SIG-M5 treated with dmso at 0.1 percent for 504 hours (cell line): ENCODE results near the gene HYAL4.
"Not testable (repeated sequence)": the region's sequence is repeated elsewhere in the genome, so short reads cannot be mapped to it uniquely, and the experiment has no call there.

Experiments used
- DNase-seq: peaks from one replicate; lab custom pipeline; 2025; ENCODE audit not compliant: unreplicated experiment; lab: John Stamatoyannopoulos, UW

Gene HYAL4

DNA sequence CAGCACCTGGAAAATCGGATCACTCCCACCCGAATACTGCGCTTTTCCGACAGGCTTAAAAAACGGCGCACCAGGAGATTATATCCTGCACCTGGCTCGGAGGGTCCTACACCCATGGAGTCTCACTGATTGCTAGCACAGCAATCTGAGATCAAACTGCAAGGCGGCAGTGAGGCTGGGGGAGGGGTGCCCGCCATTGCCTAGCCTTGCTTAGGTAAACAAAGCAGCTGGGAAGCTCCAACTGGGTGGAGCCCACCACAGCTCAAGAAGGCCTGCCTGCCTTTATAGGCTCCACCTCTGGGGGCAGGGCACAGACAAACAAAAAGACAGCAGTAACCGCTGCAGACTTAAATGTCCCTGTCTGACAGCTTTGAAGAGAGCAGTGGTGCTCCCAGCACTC is 49.8 kb downstream of the HYAL4 start:
- not testable (repeated sequence) for DNase-seq

DNA sequence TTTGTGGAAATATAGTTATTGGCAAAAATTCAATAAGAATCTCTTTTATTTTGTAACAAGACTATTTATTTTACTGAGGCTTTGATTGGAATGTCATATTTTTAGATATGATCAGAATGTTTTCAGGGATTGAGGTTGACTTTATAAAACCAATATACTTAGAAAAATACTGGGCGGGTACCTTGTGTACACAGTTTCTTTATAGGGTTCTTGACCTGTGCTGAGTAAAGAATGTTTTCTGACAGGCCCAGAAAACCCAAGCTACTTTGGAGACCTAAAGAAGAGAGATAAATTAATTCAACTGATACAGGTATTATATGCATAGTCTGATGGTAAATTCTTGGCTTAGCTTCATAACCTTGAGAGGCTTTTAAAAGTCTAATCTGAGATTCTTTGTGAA is 56.1 kb downstream of the HYAL4 start:
- DNase-seq: peak; percentile 39

DNA sequence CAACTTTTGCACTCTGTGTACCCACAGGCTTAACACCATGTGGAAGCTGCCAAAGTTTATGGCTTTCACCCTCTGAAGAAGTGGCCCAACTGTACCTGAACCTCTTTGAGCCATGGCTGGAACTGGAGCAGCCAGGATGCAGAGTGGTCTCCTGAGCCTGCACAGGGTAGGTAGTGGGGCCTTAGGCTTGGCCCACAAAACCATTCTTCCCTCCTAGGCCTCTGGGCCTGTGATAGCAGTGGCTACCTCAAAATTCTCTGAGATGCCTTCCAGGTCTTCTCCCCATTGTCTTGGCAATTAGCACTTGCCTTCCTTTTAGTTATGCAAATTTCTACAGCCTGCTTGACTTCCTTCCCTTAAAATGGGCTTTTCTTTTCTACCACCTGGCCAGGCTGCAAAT is 60.7 kb downstream of the HYAL4 start:
- no peak for DNase-seq

DNA sequence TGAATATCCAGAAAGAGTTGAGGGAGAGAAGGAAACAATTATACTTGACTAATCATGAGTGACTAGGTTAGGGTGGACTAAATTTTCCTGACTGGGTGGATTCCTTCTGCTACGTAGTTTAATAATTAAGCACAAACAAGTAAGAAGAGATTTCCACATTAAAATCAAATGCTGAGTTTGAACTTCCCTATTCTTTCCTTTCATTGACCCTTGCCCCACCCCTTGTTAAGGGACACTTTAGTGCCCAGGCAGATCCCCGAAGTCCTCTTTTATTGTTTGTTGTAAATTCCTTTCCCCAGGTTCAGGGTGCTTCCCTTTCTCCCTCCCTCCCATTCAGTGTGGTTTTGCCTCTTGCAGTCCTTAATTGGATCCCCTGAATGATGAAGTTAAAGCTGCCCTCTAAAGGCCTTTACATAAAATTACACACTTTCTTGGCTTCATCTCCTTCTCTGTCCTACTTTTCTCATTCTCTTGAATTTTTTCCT is 71.3 kb downstream of the HYAL4 start:
- DNase-seq: peak; percentile 29

DNA sequence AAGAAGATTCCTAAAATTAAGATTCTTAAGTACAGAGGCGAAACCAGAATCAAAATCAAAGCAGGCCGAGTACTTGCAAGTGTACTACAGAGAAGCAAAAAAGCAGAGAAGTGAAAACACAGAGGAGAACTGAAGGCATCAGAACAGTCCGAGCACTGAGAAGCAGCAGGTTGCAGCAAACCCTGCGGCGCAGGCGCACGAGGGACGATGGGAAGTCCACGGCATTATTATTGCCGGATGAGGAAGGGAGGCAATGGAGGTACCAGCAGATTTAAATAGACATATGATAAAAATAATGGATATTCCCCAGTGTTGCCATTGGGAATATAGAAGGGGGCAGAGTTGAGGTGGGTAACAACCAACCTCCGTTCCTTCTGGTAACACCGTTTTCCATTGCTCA is 72.9 kb downstream of the HYAL4 start:
- DNase-seq: no peak

DNA sequence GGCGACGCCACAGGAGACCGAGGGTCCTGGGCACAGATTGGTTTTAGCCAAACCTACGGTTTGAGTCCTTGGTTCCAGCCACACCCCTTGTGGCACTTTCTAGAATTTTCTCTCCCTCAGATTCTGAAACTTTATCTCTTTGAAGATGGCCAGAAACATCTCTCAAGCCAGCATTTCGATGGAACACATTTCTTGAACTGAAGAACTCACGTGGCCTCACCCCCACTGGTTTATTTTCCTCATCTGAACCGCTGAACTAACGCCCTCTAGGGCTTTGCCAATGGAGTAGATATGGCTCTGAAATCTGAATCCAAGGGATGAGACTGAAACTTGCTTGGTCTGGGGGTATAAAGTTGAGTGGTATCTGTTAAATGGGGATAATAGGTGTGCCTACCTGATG is 73.3 kb downstream of the HYAL4 start:
- DNase-seq: no peak

DNA sequence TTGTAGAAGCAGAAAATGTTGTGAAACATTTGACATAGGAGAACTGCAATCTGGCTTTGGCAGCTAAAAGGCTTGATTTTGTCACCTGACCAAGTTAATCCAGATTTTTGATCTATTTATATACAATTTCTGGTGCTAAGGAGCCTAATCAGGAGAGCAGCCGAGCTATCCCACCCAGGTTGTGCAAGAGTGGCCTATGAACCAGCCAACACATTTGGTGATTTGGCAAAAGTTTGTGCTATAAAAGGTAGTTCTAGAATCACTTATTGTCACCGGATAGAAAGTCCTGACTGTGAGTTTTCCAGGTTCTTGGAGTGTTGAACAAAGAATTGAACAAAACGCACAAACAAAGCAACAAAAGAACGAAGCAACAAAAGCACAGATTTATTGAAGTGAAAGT is 78.6 kb downstream of the HYAL4 start:
- DNase-seq: no peak

DNA sequence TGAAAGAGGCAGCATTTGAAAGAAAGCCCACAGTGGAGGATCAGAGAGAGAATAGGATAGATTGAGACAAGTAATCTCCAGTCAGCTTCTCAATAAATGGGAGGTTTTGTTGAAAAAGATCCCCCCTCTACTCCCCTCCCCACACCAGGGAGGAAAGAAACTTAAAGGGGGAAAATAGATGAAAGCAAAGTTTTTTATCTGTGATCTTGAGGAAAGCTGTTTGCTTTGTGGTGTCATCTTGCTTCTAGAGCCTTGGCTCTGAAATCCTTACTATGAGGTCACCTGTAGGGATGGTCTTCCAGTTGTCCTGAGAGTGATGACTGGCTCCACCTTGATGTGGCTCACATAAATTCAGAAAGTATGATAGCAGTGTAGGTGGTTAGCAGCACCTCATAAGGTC is 80.0 kb downstream of the HYAL4 start, which contains the start of gene SPAM1:
SPAM1 (plus strand) TSS at position 301 of the 400 bp plus-strand sequence. CDS start 28,330 bp downstream, outside the sequence.
- no peak for DNase-seq
